Measurements from ENCODE around the gene SCD.

DNA sequence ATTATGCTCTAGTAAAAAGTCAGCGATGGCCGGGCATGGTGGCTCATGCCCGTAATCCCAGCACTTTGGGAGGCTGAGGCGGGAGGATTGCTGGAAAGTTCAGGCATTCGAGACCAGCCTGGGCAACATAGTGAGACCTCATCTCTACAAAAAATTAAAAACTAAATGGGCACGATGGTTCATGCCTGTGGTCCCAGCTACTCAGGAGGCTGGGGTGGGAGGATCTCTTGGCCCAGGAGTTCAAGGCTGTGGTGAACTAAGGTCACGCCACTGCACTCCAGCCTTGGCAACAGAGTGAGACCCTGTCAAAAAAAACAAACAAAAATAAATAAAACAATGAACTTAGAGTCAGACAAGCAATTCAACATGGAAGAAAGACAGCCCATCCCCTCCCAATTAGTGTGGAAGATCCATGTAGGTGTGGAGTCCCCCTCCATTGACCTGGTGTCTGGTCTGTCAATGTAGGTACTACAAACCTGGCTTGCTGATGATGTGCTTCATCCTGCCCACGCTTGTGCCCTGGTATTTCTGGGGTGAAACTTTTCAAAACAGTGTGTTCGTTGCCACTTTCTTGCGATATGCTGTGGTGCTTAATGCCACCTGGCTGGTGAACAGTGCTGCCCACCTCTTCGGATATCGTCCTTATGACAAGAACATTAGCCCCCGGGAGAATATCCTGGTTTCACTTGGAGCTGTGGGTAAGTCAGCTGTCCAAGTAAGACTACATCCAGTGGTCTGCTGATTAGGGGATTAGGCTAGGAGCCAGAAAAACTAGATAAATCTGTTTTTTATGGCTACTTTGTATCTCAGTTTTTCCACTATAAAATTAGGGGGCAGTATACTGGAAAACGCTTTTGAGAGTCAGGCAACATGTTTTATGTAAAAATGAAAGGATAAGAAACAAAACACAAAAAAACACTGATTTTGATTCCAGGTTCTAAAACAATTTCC, 9.3 kb downstream of the SCD start:
- TF ChIP-seq, protein P1, sequence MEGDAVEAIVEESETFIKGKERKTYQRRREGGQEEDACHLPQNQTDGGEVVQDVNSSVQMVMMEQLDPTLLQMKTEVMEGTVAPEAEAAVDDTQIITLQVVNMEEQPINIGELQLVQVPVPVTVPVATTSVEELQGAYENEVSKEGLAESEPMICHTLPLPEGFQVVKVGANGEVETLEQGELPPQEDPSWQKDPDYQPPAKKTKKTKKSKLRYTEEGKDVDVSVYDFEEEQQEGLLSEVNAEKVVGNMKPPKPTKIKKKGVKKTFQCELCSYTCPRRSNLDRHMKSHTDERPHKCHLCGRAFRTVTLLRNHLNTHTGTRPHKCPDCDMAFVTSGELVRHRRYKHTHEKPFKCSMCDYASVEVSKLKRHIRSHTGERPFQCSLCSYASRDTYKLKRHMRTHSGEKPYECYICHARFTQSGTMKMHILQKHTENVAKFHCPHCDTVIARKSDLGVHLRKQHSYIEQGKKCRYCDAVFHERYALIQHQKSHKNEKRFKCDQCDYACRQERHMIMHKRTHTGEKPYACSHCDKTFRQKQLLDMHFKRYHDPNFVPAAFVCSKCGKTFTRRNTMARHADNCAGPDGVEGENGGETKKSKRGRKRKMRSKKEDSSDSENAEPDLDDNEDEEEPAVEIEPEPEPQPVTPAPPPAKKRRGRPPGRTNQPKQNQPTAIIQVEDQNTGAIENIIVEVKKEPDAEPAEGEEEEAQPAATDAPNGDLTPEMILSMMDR (IDR thresholded peaks at IDR 0.05; ENCODE audit: insufficient read depth, low read depth, low read length) = no peak
- TF ChIP-seq EZH2 (IDR thresholded peaks at IDR 0.05; ENCODE audit: insufficient read depth, low read length) = no peak
